Gastroesophageal sphincter (tissue), 4 donors: Measurements from ENCODE around the gene ALDH18A1. TPM values are rescaled to one million over a fixed set of nuclear protein-coding genes. Genes with fewer than 3 reads are reported as not detected.

Experiments used
- ATAC-seq: fragments of 150-250 bp; one replicate; pipeline ENCODE4 v1.9.1; 2016; ENCODE audit warnings: mild to moderate bottlenecking, moderate library complexity
- H3K27ac ChIP-seq, 4 donors: fragments of 200-600 bp; sonication (generic) in 3 of 4; 1 replicate in 3 of 4; 2 replicates in 1 of 4; pipeline ENCODE4 v1.5.1; 2016 to 2019
- H3K27me3 ChIP-seq: fragments of 200-600 bp; sonication (generic); one replicate; pipeline ENCODE4 v1.5.1; 2019
- H3K36me3 ChIP-seq, 2 donors: fragments of 200-600 bp; sonication (generic); one replicate each; pipeline ENCODE4 v1.5.1; 2019; ENCODE audit warnings: control low read depth in 1 of 2
- H3K4me1 ChIP-seq, 3 donors: fragments of 200-600 bp; sonication (generic); 1 replicate in 2 of 3; 2 replicates in 1 of 3; pipeline ENCODE4 v1.5.1; 2016 to 2019; ENCODE audit warnings: control low read depth in 2 of 3
- H3K4me3 ChIP-seq, 2 donors: fragments of 200-600 bp; sonication (generic); one replicate each; pipeline ENCODE4 v1.5.1; 2019; ENCODE audit warnings: mild to moderate bottlenecking in 1 of 2, moderate library complexity in 1 of 2
- H3K9me3 ChIP-seq, 3 donors: fragments of 200-600 bp; sonication (generic); one replicate each; pipeline ENCODE4 v1.5.1; 2017 to 2019; ENCODE audit warnings: control low read depth in 2 of 3
- CTCF ChIP-seq, 4 experiments: fragments of 200-600 bp in 2 of 4; fragments of 450-650 bp in 2 of 4; sonication (generic) in 1 of 4; IDR thresholded peaks; one replicate each; pipeline ENCODE4 v1.5.1; 2017 to 2019; ENCODE audit warnings: antibody characterized with exemption in 4 of 4, mild to moderate bottlenecking in 2 of 4, moderate library complexity in 2 of 4
- EP300 ChIP-seq: sonication (generic); formaldehyde crosslinking; IDR thresholded peaks from one replicate; pipeline ENCODE4 v1.6.1; 2017; ENCODE audit warnings: antibody characterized with exemption, mild to moderate bottlenecking
- POLR2A ChIP-seq, 2 donors: fragments of 450-650 bp; IDR thresholded peaks; one replicate each; pipeline ENCODE4 v1.6.1; 2017; ENCODE audit warnings: antibody characterized with exemption in 2 of 2, mild to moderate bottlenecking in 2 of 2, moderate library complexity in 1 of 2
- POLR2AphosphoS5 ChIP-seq: sonication (generic); formaldehyde crosslinking; IDR thresholded peaks from one replicate; pipeline ENCODE4 v1.6.1; 2017; ENCODE audit warnings: antibody characterized with exemption
- WGBS, 2 donors: methylation state at CpG; one replicate each; pipeline ENCODE4 v1.1.5; 2018; ENCODE audit warnings: low coverage in 1 of 2; 5-methylcytosine and 5-hydroxymethylcytosine counted together
- total RNA-seq, 4 donors: library from RNA; depleted of rRNA; stranded (reverse); fragments of >200 nt; gene quantifications; one replicate each; pipeline ENCODE4 v1.1.0, GENCODE V29; 2016

ALDH18A1 gene
- total RNA-seq, 4 donors from 2014 or later: 19.1 to 32.9 (median 26.7) TPM

DNA sequence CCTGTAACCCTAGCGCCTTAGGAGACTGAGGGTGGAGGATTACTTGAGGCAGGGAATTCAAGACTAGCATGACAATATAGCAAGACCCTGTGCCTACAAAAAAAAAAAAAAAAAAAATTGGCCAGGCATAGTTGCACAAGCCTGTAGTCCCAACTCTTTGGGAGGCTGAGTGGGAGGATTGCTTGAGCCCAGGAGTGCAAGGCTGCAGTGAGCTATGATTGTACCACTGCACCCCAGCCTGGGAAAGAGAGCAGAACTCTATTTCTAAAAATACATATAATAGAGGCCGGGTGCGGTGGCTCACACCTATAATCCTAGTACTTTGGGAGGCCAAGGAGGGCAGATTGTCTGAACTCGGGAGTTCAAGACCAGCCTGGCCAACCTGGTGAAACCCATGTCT lies 85.1 kb downstream of the ALDH18A1 start:
- H3K4me3 ChIP-seq: no peak overlapping the region
- TF ChIP-seq POLR2A (IDR thresholded peaks at IDR 0.05) (no peak), POLR2AphosphoS5 (no peak), CTCF (IDR thresholded peaks at IDR 0.05) (no peak), EP300 (no peak)
- no peak for ATAC-seq
- H3K36me3 ChIP-seq: no peaks in the 10 kb centered on the region
- H3K27me3 ChIP-seq: no peaks in the 10 kb centered on the region
- WGBS, 2 donors: 91 to 100% methylated on average over 1 to 4 of the region's 4 CpGs
- peaks cover 0 to 23% (median 0%) of the 10 kb centered on the region in 3 donors for H3K4me1 ChIP-seq
- no peaks in the 10 kb centered on the region for H3K9me3 ChIP-seq
- H3K27ac ChIP-seq: no peak overlapping the region

GRCh38 chr10:95569368-95569767 lies 87.1 kb downstream of the ALDH18A1 start:
- no peak overlapping the region for H3K4me3 ChIP-seq
- H3K4me1 ChIP-seq: peaks cover 0 to 41% (median 0%) of the 10 kb centered on the region in 3 donors
- no peak for ATAC-seq
- TF ChIP-seq CTCF (IDR thresholded peaks at IDR 0.05) (no peak), POLR2A (IDR thresholded peaks at IDR 0.05) (no peak), EP300 (no peak), POLR2AphosphoS5 (no peak)
- no peak overlapping the region for H3K27ac ChIP-seq
- no peaks in the 10 kb centered on the region for H3K27me3 ChIP-seq
- no peaks in the 10 kb centered on the region for H3K9me3 ChIP-seq
- no peaks in the 10 kb centered on the region for H3K36me3 ChIP-seq

DNA sequence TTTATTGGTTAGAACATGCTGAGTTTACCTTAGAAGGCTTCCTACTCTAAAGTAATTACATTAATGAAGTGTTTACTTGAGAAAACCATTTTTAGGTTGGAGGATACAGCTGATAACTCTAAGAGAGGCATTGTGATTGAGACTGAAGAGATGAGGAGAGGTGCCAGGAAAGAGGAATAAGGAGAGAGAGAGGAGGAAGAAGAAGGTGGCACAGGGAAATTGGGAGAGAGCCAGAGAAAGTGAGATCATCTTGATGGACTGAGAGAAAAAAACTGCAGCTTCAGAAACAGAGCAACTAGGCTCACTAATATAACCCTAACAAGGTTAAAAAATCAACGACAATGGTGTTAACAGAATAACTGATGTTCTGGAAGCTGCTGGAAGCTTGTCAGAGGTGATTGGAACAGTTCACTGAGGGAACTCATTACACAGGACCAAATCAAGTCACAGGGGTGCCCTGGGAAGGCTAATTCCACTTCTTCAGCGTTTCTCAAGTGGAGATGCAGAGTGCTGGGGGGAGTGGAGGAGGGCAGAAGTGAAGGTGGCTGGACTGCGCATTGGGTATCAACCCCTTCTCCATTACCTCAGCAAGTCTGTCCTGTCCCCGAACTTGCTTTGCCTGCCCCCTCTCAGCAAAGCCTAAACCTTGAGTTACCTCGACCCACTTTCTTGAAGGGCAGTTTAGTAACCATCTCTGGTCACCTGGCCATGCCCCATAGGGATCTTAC lies 88.4 kb downstream of the ALDH18A1 start:
- no peaks in the 10 kb centered on the region for H3K27me3 ChIP-seq
- no peak for ATAC-seq
- no peak overlapping the region for H3K4me3 ChIP-seq
- no peaks in the 10 kb centered on the region for H3K9me3 ChIP-seq
- TF ChIP-seq POLR2A (IDR thresholded peaks at IDR 0.05) (no peak), POLR2AphosphoS5 (no peak), CTCF (IDR thresholded peaks at IDR 0.05) (no peak), EP300 (no peak)
- WGBS, 2 donors: 66 to 74% methylated on average over 3 to 5 of the region's 5 CpGs
- H3K27ac ChIP-seq: peak overlapping the region in 3 of 4 donors; percentile 67 to 78 (median 72)
- no peaks in the 10 kb centered on the region for H3K36me3 ChIP-seq
- H3K4me1 ChIP-seq: peaks cover 0 to 41% (median 0%) of the 10 kb centered on the region in 3 donors

DNA sequence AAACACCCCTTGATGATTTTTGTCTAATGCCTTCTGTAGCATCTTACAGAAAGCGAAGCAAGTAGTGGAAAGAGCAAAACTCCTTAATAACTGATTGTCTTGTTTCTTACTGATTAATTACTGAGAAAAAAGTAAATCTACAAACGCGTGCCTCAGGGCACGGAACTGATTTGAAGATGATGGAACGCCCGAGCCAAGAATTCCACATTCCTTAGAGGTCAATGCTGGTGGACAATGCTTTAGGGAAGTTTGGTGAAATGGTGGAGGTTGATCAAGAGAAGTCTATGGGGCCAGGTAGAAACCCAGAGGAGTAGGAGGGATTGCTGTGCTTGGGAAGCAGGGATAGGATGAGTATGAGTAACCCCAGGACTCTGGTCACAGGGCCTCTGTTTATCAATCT lies 90.4 kb downstream of the ALDH18A1 start:
- TF ChIP-seq POLR2AphosphoS5: no peak
- TF ChIP-seq CTCF (IDR thresholded peaks at IDR 0.05): no peak
- TF ChIP-seq EP300: no peak
- TF ChIP-seq POLR2A (IDR thresholded peaks at IDR 0.05): no peak
- no peaks in the 10 kb centered on the region for H3K27me3 ChIP-seq
- peaks cover 0 to 54% (median 0%) of the 10 kb centered on the region in 3 donors for H3K4me1 ChIP-seq
- H3K4me3 ChIP-seq: no peak overlapping the region
- no peaks in the 10 kb centered on the region for H3K36me3 ChIP-seq
- H3K9me3 ChIP-seq: no peaks in the 10 kb centered on the region
- no peak for ATAC-seq
- 41 to 78% methylated on average over 4 to 6 of the region's 6 CpGs for WGBS, 2 donors
- H3K27ac ChIP-seq: peak overlapping the region; percentile 4 to 81 (median 75)

GRCh38 chr10:95565336-95565735 lies 91.2 kb downstream of the ALDH18A1 start:
- no peak for ATAC-seq
- H3K9me3 ChIP-seq: no peaks in the 10 kb centered on the region
- H3K4me3 ChIP-seq: no peak overlapping the region
- H3K36me3 ChIP-seq: no peaks in the 10 kb centered on the region
- 33 to 52% methylated on average over 5 to 6 of the region's 7 CpGs for WGBS, 2 donors
- peak overlapping the region; percentile 4 to 81 (median 75) for H3K27ac ChIP-seq
- peaks cover 0 to 54% (median 0%) of the 10 kb centered on the region in 3 donors for H3K4me1 ChIP-seq
- H3K27me3 ChIP-seq: no peaks in the 10 kb centered on the region
- TF ChIP-seq POLR2A (IDR thresholded peaks at IDR 0.05) (no peak), POLR2AphosphoS5 (no peak), EP300 (no peak), CTCF (IDR thresholded peaks at IDR 0.05) (no peak)
